Mesenchymal stem cell (in vitro differentiated cells and primary cell): Measurements from ENCODE around the gene MAMSTR.

Experiments used
- DNase-seq: peaks from one replicate; pipeline ENCODE4 v3.0.0-alpha.2; 2013
- H2AFZ ChIP-seq: one replicate; pipeline ENCODE4 v1.6.1; 2013; ENCODE audit warnings: low read depth, mild to moderate bottlenecking, control low read depth, inconsistent platforms, low read length, moderate library complexity
- H2AK5ac ChIP-seq: 2 replicates; pipeline ENCODE4 v1.6.1; 2013; ENCODE audit warnings: low read length, moderate library complexity, mild to moderate bottlenecking, inconsistent platforms; ENCODE audit not compliant: severe bottlenecking
- H2BK120ac ChIP-seq: one replicate; pipeline ENCODE4 v1.6.1; 2013; ENCODE audit warnings: low read depth, mild to moderate bottlenecking, inconsistent platforms, low read length, moderate library complexity
- H2BK12ac ChIP-seq, 2 experiments: one replicate each; pipeline ENCODE4 v1.6.1; 2013; ENCODE audit warnings: inconsistent platforms in 2 of 2, low read length in 2 of 2, mild to moderate bottlenecking in 2 of 2, moderate library complexity in 2 of 2, control low read depth in 1 of 2
- H2BK15ac ChIP-seq: one replicate; pipeline ENCODE4 v1.6.1; 2013; ENCODE audit warnings: mild to moderate bottlenecking, low read depth, inconsistent platforms; ENCODE audit not compliant: poor library complexity, severe bottlenecking
- H2BK5ac ChIP-seq: 2 replicates; pipeline ENCODE4 v1.6.1; 2013; ENCODE audit warnings: low read depth, mild to moderate bottlenecking, low read length, control low read depth, inconsistent platforms; ENCODE audit not compliant: poor library complexity, severe bottlenecking
- H3K14ac ChIP-seq, 2 experiments: one replicate each; pipeline ENCODE4 v1.6.1; 2013; ENCODE audit warnings: inconsistent platforms in 2 of 2, low read length in 2 of 2, control low read depth in 1 of 2, mild to moderate bottlenecking in 1 of 2, moderate library complexity in 1 of 2
- H3K18ac ChIP-seq, 2 experiments: one replicate each; pipeline ENCODE4 v1.6.1; 2013; ENCODE audit warnings: inconsistent platforms in 2 of 2, low read length in 2 of 2, control low read depth in 1 of 2, low read depth in 1 of 2, mild to moderate bottlenecking in 1 of 2
- H3K23ac ChIP-seq, 2 experiments: one replicate each; pipeline ENCODE4 v1.6.1; 2013; ENCODE audit warnings: inconsistent platforms in 2 of 2, low read length in 2 of 2, mild to moderate bottlenecking in 2 of 2, moderate library complexity in 2 of 2, control low read depth in 1 of 2
- H3K27ac ChIP-seq: 2 replicates; pipeline ENCODE4 v1.5.1; 2013; ENCODE audit warnings: mild to moderate bottlenecking, moderate library complexity, low read length, control low read depth, inconsistent platforms; ENCODE audit not compliant: poor library complexity, severe bottlenecking
- H3K27me3 ChIP-seq, 2 experiments: 2 replicates each; pipeline versions ENCODE4 v1.6.1 to v1.7.0; 2013; ENCODE audit warnings: low read length in 2 of 2, mild to moderate bottlenecking in 2 of 2, moderate library complexity in 2 of 2, control low read depth in 1 of 2, inconsistent platforms in 1 of 2; ENCODE audit not compliant: control insufficient read depth in 1 of 2, insufficient read depth in 1 of 2
- H3K36me3 ChIP-seq, 2 experiments: 2 replicates each; pipeline versions ENCODE4 v1.6.1 to v1.7.0; 2013; ENCODE audit warnings: low read length in 2 of 2, control low read depth in 1 of 2, inconsistent platforms in 1 of 2, low read depth in 1 of 2, mild to moderate bottlenecking in 1 of 2; ENCODE audit not compliant: insufficient read depth in 2 of 2, control insufficient read depth in 1 of 2
- H3K4ac ChIP-seq, 2 experiments: one replicate each; pipeline ENCODE4 v1.6.1; 2013; ENCODE audit warnings: inconsistent platforms in 2 of 2, low read length in 2 of 2, mild to moderate bottlenecking in 2 of 2, moderate library complexity in 2 of 2, control low read depth in 1 of 2, low read depth in 1 of 2
- H3K4me1 ChIP-seq: 2 replicates; pipeline ENCODE4 v1.6.1; 2013; ENCODE audit warnings: low read depth, low read length, control low read depth; ENCODE audit not compliant: control insufficient read depth, insufficient read depth
- H3K4me2 ChIP-seq: 2 replicates; pipeline ENCODE4 v1.6.1; 2013; ENCODE audit warnings: low read length, mild to moderate bottlenecking, inconsistent platforms; ENCODE audit not compliant: poor library complexity, severe bottlenecking
- H3K4me3 ChIP-seq, 2 experiments: 2 replicates each; pipeline versions ENCODE4 v1.5.1 to v1.7.0; 2013; ENCODE audit warnings: low read length in 2 of 2, mild to moderate bottlenecking in 2 of 2, control low read depth in 1 of 2, low read depth in 1 of 2; ENCODE audit not compliant: insufficient read depth in 1 of 2
- H3K79me1 ChIP-seq: replicated peaks from 2 replicates; pipeline ENCODE4 v1.6.1; 2013; ENCODE audit warnings: mild to moderate bottlenecking, control low read depth, low read length, inconsistent platforms; ENCODE audit not compliant: poor library complexity, severe bottlenecking
- H3K9ac ChIP-seq: 2 replicates; pipeline ENCODE4 v1.7.0; 2013; ENCODE audit warnings: mild to moderate bottlenecking, low read length, moderate library complexity
- H3K9me3 ChIP-seq: 2 replicates; pipeline ENCODE4 v1.7.0; 2013; ENCODE audit warnings: mild to moderate bottlenecking, low read length; ENCODE audit not compliant: control insufficient read depth
- H4K8ac ChIP-seq: one replicate; pipeline ENCODE4 v1.6.1; 2013; ENCODE audit warnings: inconsistent platforms, mild to moderate bottlenecking, low read length, moderate library complexity
- H4K91ac ChIP-seq: one replicate; pipeline ENCODE4 v1.6.1; 2013; ENCODE audit warnings: mild to moderate bottlenecking, low read length, inconsistent platforms
- WGBS: methylation state at CpG from one replicate; pipeline ENCODE4 v1.1.7; 2013; ENCODE audit warnings: mixed read lengths; 5-methylcytosine and 5-hydroxymethylcytosine counted together

Gene MAMSTR

GRCh38 chr19:48741129-48741999 is 21.8 kb upstream of the MAMSTR start:
- Histone ChIP-seq H2AFZ (no peak overlapping the region), H2AK5ac (no peak overlapping the region), H3K4me3 (no peak overlapping the region), H3K23ac (no peak overlapping the region), H3K4me2 (no peak overlapping the region), H2BK120ac (no peak overlapping the region), H3K36me3 (no peaks in the 10 kb centered on the region), H4K91ac (no peak overlapping the region), H3K9ac (no peak overlapping the region), H3K27ac (no peak overlapping the region), H3K9me3 (no peaks in the 10 kb centered on the region), H3K4me1 (peaks cover 14% of the 10 kb centered on the region), H2BK15ac (no peak overlapping the region), H3K18ac (no peak overlapping the region), H3K14ac (no peak overlapping the region), H3K79me1 (no peaks in the 10 kb centered on the region), H2BK5ac (no peak overlapping the region), H3K4ac (no peak overlapping the region), H3K27me3 (peaks cover 5 to 48% of the 10 kb centered on the region in 2 experiments), H2BK12ac (no peak overlapping the region), H4K8ac (no peak overlapping the region)
- DNase-seq: no peak
- WGBS: 57% methylated on average over 34 of the region's 35 CpGs

- no peak within 1 kb of the TSS for H2BK5ac ChIP-seq
- peak within 1 kb of the TSS in 1 of 2 experiments; percentile 49 for H3K4me3 ChIP-seq
- H2AK5ac ChIP-seq: no peak within 1 kb of the TSS
- no peak within 1 kb of the TSS for H3K23ac ChIP-seq
- no peak within 1 kb of the TSS for H3K14ac ChIP-seq
- peaks cover 14% of the 10 kb centered on the region for H3K4me1 ChIP-seq
- peaks cover 5 to 40% of the 10 kb centered on the region in 2 experiments for H3K27me3 ChIP-seq
- no peak within 1 kb of the TSS for H4K8ac ChIP-seq
- H3K27ac ChIP-seq: no peak within 1 kb of the TSS
- H2BK12ac ChIP-seq: peak within 1 kb of the TSS in 1 of 2 experiments; percentile 29
- no peaks in the 10 kb centered on the region for H3K9me3 ChIP-seq
- DNase-seq: no peak
- H3K4me2 ChIP-seq: peak within 1 kb of the TSS; percentile 98
- no peak within 1 kb of the TSS for H3K18ac ChIP-seq
- H3K9ac ChIP-seq: no peak within 1 kb of the TSS
- no peak within 1 kb of the TSS for H2BK120ac ChIP-seq
- H4K91ac ChIP-seq: no peak within 1 kb of the TSS
- WGBS: 67% methylated on average over 27 of the region's 27 CpGs
- H2BK15ac ChIP-seq: no peak within 1 kb of the TSS
- peak within 1 kb of the TSS in 1 of 2 experiments; percentile 8 for H3K4ac ChIP-seq
- H3K36me3 ChIP-seq: no peaks in the 10 kb centered on the region
- no peak within 1 kb of the TSS for H2AFZ ChIP-seq
- H3K79me1 ChIP-seq: no peaks in the 10 kb centered on the region
Observed at GRCh38 chr19:48740164-48740972, 20.8 kb upstream of the MAMSTR start, which contains the start of gene RASIP1. Gene RASIP1, minus strand, starts transcription at chr19:48740610. Its CDS starts 328 bp downstream, at chr19:48740282.

GRCh38 chr19:48739404-48740163 is 20.1 kb upstream of the MAMSTR start:
- WGBS: 12% methylated on average over 46 of the region's 51 CpGs
- peak overlapping the region in 1 of 2 experiments; percentile 59 for H2BK12ac ChIP-seq
- H3K36me3 ChIP-seq: no peaks in the 10 kb centered on the region
- no peak overlapping the region for H4K8ac ChIP-seq
- H2BK120ac ChIP-seq: no peak overlapping the region
- H3K9ac ChIP-seq: no peak overlapping the region
- H3K4me2 ChIP-seq: peak overlapping the region; percentile 98
- no peak overlapping the region for H2AFZ ChIP-seq
- peak overlapping the region in 1 of 2 experiments; percentile 8 for H3K4ac ChIP-seq
- H3K27me3 ChIP-seq: peaks cover 5 to 47% of the 10 kb centered on the region in 2 experiments
- no peak overlapping the region for H2AK5ac ChIP-seq
- H3K9me3 ChIP-seq: no peaks in the 10 kb centered on the region
- H2BK5ac ChIP-seq: peak overlapping the region; percentile 79
- peak overlapping the region in 1 of 2 experiments; percentile 86 for H3K23ac ChIP-seq
- H3K18ac ChIP-seq: peak overlapping the region in 1 of 2 experiments; percentile 88
- no peak for DNase-seq
- peak overlapping the region; percentile 49 for H3K4me3 ChIP-seq
- H3K79me1 ChIP-seq: no peaks in the 10 kb centered on the region
- H3K4me1 ChIP-seq: peaks cover 17% of the 10 kb centered on the region
- H3K14ac ChIP-seq: no peak overlapping the region
- no peak overlapping the region for H3K27ac ChIP-seq
- no peak overlapping the region for H2BK15ac ChIP-seq
- no peak overlapping the region for H4K91ac ChIP-seq
